Activated T-cell treated with anti-CD3 and anti-CD28 coated beads for 1 hour (primary cell): ENCODE measurements around the gene NHLRC2.

Experiments
- DNase-seq: peaks from one replicate; pipeline ENCODE4 v3.0.0-alpha.2; 2020; ENCODE audit warnings: low read depth

Gene NHLRC2

GRCh38 chr10:113859261-113859660 is 4.8 kb downstream of the NHLRC2 start:
- no peak for DNase-seq

GRCh38 chr10:113865901-113866300 is 11.4 kb downstream of the NHLRC2 start:
- no peak for DNase-seq

GRCh38 chr10:113866551-113867394 is 12.3 kb downstream of the NHLRC2 start:
- DNase-seq: no peak

- no peak for DNase-seq
Measured at GRCh38 chr10:113867904-113868303, 13.4 kb downstream of the NHLRC2 start.

GRCh38 chr10:113869789-113870188 is 15.3 kb downstream of the NHLRC2 start:
- no peak for DNase-seq

- DNase-seq: no peak
Measured at GRCh38 chr10:113872139-113873030, 17.9 kb downstream of the NHLRC2 start.

GRCh38 chr10:113875212-113875611 is 20.8 kb downstream of the NHLRC2 start:
- no peak for DNase-seq

- no peak for DNase-seq
Measured at GRCh38 chr10:113876461-113876860, 22.0 kb downstream of the NHLRC2 start.

- DNase-seq: no peak
Measured at GRCh38 chr10:113879691-113880090, 25.2 kb downstream of the NHLRC2 start.

- DNase-seq: no peak
Measured at GRCh38 chr10:113880236-113880635, 25.8 kb downstream of the NHLRC2 start.

- DNase-seq: no peak
Measured at GRCh38 chr10:113882240-113882639, 27.8 kb downstream of the NHLRC2 start.

- no peak for DNase-seq
Measured at GRCh38 chr10:113889911-113890310, 35.5 kb downstream of the NHLRC2 start.

- DNase-seq: no peak
Measured at GRCh38 chr10:113890769-113891168, 36.3 kb downstream of the NHLRC2 start.

GRCh38 chr10:113891476-113891875 is 37.0 kb downstream of the NHLRC2 start:
- DNase-seq: no peak

- no peak for DNase-seq
Measured at GRCh38 chr10:113893570-113893969, 39.1 kb downstream of the NHLRC2 start.

- no peak for DNase-seq
Measured at GRCh38 chr10:113894581-113894980, 40.1 kb downstream of the NHLRC2 start.

- no peak for DNase-seq
Measured at GRCh38 chr10:113895018-113895417, 40.6 kb downstream of the NHLRC2 start.

- no peak for DNase-seq
Measured at GRCh38 chr10:113897693-113898618, 43.5 kb downstream of the NHLRC2 start.

GRCh38 chr10:113899952-113900598 is 45.6 kb downstream of the NHLRC2 start:
- no peak for DNase-seq

GRCh38 chr10:113905756-113906155 is 51.3 kb downstream of the NHLRC2 start:
- no peak for DNase-seq

- no peak for DNase-seq
Measured at GRCh38 chr10:113907166-113907565, 52.7 kb downstream of the NHLRC2 start.
